IgD-negative memory B cell (primary cell): ENCODE data around the gene CBX3. TPM values are rescaled to one million over a fixed set of nuclear protein-coding genes. Genes with fewer than 3 reads are reported as not detected.
"Not testable (repeated sequence)": the region's sequence is repeated elsewhere in the genome, so short reads cannot be mapped to it uniquely, and the experiment has no call there.

ENCODE experiments used
- H3K27ac Mint-ChIP-seq, 3 donors: one replicate each; pipeline ENCODE4 v1.8.0; 2020 to 2022; ENCODE audit warnings: mild to moderate bottlenecking in 3 of 3, mixed read lengths in 3 of 3, moderate library complexity in 1 of 3
- H3K27me3 Mint-ChIP-seq: one replicate; pipeline ENCODE4 v1.8.0; 2021; ENCODE audit warnings: mixed read lengths
- H3K36me3 Mint-ChIP-seq: one replicate; pipeline ENCODE4 v1.8.0; 2020; ENCODE audit warnings: mild to moderate bottlenecking, mixed read lengths
- H3K4me1 Mint-ChIP-seq, 3 donors: one replicate each; pipeline ENCODE4 v1.8.0; 2020 to 2022; ENCODE audit warnings: mixed read lengths in 3 of 3, mild to moderate bottlenecking in 1 of 3
- H3K4me3 Mint-ChIP-seq, 4 donors: one replicate each; pipeline ENCODE4 v1.8.0; 2020 to 2022; ENCODE audit warnings: mild to moderate bottlenecking in 4 of 4, mixed read lengths in 4 of 4, moderate library complexity in 3 of 4
- H3K9me3 Mint-ChIP-seq, 3 donors: one replicate each; pipeline ENCODE4 v1.8.0; 2020 to 2021; ENCODE audit warnings: mixed read lengths in 3 of 3, mild to moderate bottlenecking in 1 of 3
- polyA plus RNA-seq: library from polyadenylated mRNA; unstranded; fragments of 300-500 nt; fragmentation: Illumina TruSeq; gene quantifications from one replicate; pipeline ENCODE4 v1.2.3, GENCODE V29; 2021

The CBX3 gene
- polyA plus RNA-seq, 1 donor from 2014 or later = 68.7 TPM

- Mint-ChIP-seq H3K4me1 (peaks cover 54 to 77% (median 61%) of the 10 kb centered on the region in 3 donors), H3K36me3 (peaks cover 5% of the 10 kb centered on the region), H3K9me3 (no peaks in the 10 kb centered on the region), H3K27me3 (no peaks in the 10 kb centered on the region), H3K27ac (no peak overlapping the region), H3K4me3 (no peak overlapping the region)
Measured at GRCh38 chr7:26189697-26190096, 11.8 kb upstream of the CBX3 start.

GRCh38 chr7:26190417-26190869 lies 11.1 kb upstream of the CBX3 start:
- Mint-ChIP-seq H3K27me3 (no peaks in the 10 kb centered on the region), H3K4me3 (peak overlapping the region in 1 of 4 donors; percentile 9)

GRCh38 chr7:26191233-26191973 lies 10.1 kb upstream of the CBX3 start:
- Mint-ChIP-seq H3K9me3 (no peaks in the 10 kb centered on the region), H3K4me1 (peaks cover 58 to 73% (median 61%) of the 10 kb centered on the region in 3 donors), H3K27me3 (no peaks in the 10 kb centered on the region), H3K36me3 (peaks cover 5% of the 10 kb centered on the region), H3K4me3 (peak overlapping the region in 1 of 4 donors; percentile 9), H3K27ac (peak overlapping the region in 1 of 3 donors; percentile 74)

More at GRCh38 chr7:26190417-26190869, 11.1 kb upstream of the CBX3 start:
- H3K4me1 Mint-ChIP-seq = peaks cover 58 to 73% (median 58%) of the 10 kb centered on the region in 3 donors
- H3K36me3 Mint-ChIP-seq = peaks cover 5% of the 10 kb centered on the region
- H3K9me3 Mint-ChIP-seq = no peaks in the 10 kb centered on the region
- peak overlapping the region in 1 of 3 donors; percentile 74 for H3K27ac Mint-ChIP-seq

DNA sequence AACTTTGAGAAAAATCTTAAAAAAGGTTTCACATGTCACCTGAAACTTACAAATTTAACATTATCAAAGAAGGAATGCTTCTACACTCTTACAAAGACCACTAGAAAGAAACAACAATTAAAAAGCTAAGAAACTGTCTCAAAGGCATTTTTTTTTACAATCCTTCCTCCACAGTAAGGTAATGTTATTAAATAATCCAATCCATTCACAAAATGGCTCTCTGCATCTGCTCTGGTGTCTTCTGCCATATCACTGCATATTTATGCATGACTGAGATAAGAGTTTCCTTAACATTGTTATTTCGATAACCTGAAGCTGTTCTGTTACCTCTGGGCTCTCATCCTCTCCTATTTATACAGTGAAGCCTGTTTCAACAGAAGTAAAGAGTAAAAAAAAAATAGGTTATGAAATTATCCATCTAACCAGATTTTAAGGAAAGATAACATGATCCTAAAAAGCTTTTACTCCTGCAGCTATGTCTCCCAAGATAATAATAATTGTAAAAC lies 9.5 kb upstream of the CBX3 start:
- H3K9me3 Mint-ChIP-seq = no peaks in the 10 kb centered on the region
- no peaks in the 10 kb centered on the region for H3K27me3 Mint-ChIP-seq
- peaks cover 5% of the 10 kb centered on the region for H3K36me3 Mint-ChIP-seq
- H3K4me1 Mint-ChIP-seq = peaks cover 57 to 75% (median 62%) of the 10 kb centered on the region in 3 donors
- peak overlapping the region; percentile 79 to 100 (median 86) for H3K27ac Mint-ChIP-seq
- peak overlapping the region; percentile 9 to 77 (median 61) for H3K4me3 Mint-ChIP-seq

DNA sequence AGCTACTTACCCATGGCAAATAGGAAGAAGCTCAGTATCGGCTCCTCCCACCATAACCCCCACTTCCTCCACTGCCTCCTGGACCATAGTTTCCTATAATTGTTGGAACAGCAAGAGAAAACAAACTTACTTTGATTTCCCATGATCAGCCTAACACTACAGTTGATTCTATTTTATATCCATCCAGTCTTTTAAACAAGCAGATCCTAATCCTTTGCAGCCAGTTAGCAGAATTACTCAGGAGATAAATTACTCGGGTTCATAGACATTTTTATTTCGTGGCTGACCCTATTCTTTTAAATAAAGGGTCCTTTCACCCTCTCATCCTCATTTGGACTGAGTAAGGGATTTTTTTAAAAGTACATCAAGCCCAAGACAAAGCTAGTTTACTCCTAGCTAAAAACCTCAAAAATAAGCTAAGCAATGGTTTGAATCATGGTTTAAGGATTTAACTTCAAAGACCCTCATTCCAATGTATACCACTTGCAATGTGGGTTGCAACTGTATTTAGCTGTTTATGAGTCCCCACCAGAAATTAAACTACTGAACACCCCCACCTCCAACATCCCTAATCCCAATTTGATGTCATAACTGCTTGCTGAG lies 9.0 kb upstream of the CBX3 start:
- Mint-ChIP-seq H3K27ac (peak overlapping the region; percentile 86 to 100 (median 95)), H3K4me3 (peak overlapping the region; percentile 57 to 77 (median 74)), H3K4me1 (peaks cover 55 to 74% (median 62%) of the 10 kb centered on the region in 3 donors), H3K27me3 (no peaks in the 10 kb centered on the region), H3K36me3 (peaks cover 8% of the 10 kb centered on the region), H3K9me3 (no peaks in the 10 kb centered on the region)

- H3K4me3 Mint-ChIP-seq = peak overlapping the region in 3 of 4 donors; percentile 61 to 82 (median 74)
Measured at GRCh38 chr7:26193432-26194207, 7.9 kb upstream of the CBX3 start.

DNA sequence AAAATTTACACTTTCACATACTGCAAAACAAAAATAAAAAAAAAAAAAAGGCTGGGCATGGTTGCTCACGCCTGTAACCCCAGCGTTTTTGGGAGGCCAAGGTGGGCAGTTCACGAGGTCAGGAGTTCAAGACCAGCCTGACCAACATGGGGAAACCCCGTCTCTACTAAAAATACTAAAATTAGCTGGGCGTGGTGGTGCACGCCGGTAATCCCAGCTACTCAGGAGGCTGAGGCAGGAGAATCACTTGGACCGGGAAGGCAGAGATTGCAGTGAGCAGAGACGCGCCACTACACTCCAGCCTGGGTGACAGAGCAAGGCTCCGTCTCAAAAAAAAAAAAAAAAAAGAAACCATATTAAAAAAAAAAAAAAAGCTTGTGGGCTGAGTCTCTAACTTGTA lies 6.8 kb upstream of the CBX3 start:
- not testable (repeated sequence) for H3K27me3 Mint-ChIP-seq, H3K9me3 Mint-ChIP-seq
- peak overlapping the region; percentile 86 to 100 (median 95) for H3K27ac Mint-ChIP-seq
- H3K4me3 Mint-ChIP-seq = peak overlapping the region; percentile 8 to 82 (median 60)
- H3K4me1 Mint-ChIP-seq = peaks cover 57 to 70% (median 62%) of the 10 kb centered on the region in 3 donors
- peaks cover 17% of the 10 kb centered on the region for H3K36me3 Mint-ChIP-seq

More at GRCh38 chr7:26193432-26194207, 7.9 kb upstream of the CBX3 start:
- Mint-ChIP-seq H3K4me1 (peaks cover 57 to 70% (median 66%) of the 10 kb centered on the region in 3 donors), H3K27ac (peak overlapping the region; percentile 86 to 100 (median 95)), H3K36me3 (peaks cover 12% of the 10 kb centered on the region), H3K27me3 (no peaks in the 10 kb centered on the region), H3K9me3 (no peaks in the 10 kb centered on the region)

DNA sequence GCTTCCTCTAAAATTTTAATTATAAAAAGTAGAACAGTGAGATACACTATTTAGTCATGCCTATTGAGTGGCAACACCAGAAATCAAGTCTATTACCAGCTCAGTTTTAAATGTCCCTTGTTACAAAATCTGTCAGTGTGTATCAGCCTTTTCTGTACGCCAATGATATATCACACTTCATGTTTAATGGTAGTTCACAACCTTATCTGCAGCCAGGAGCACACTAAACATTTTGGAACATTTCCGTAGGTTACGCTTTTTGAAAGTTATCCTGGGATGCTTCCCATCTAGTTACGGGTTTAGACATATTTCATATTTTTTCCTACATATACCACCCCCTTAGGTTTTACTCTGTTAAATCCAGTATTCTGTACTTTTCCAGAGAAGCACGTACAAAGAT lies 6.4 kb upstream of the CBX3 start:
- H3K27me3 Mint-ChIP-seq = no peaks in the 10 kb centered on the region
- H3K27ac Mint-ChIP-seq = peak overlapping the region in 2 of 3 donors; percentile 86 to 100
- H3K36me3 Mint-ChIP-seq = peaks cover 17% of the 10 kb centered on the region

DNA sequence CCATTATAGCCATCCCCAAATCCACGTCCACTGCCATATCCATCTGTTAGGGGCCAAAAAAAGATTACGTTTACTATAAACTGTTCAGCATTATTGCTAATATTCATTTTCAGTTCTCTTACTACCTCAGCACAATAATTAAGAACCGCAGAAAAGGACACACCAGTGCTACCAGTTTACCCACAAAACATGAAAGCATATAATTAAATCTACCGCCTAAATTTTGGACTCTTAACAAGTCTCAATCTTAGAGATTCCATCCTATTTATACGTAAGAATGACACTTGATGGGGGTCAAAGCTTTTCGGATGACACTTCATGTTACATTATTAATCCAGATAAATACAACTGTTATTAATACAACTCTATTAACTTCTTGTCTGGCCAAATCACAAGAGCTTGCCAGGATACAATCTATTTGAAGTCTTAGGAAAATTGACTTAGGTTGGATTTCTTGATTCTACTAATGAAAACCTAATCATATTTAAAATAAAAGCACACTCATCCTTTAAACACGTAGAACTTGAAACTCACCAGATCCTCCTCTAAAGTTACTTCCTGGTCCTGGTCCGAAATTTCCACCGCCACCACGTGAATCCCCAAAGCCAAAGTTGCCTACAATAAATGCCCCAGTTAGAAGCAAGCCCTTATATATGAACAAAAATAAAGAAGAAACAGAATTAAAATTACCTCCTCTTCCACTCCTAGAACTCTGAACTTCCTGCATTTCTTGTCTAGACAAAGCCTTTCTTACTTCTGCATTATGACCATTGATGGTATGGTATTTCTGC lies 5.5 kb upstream of the CBX3 start:
- H3K36me3 Mint-ChIP-seq = peaks cover 18% of the 10 kb centered on the region
- H3K27ac Mint-ChIP-seq = peak overlapping the region; percentile 57 to 100 (median 88)
- H3K27me3 Mint-ChIP-seq = no peaks in the 10 kb centered on the region

More for the DNA sequence above, 6.4 kb upstream of the CBX3 start:
- peak overlapping the region in 3 of 4 donors; percentile 39 to 98 (median 55) for H3K4me3 Mint-ChIP-seq
- peaks cover 0 to 2% (median 0%) of the 10 kb centered on the region in 3 donors for H3K9me3 Mint-ChIP-seq
- H3K4me1 Mint-ChIP-seq = peaks cover 57 to 71% (median 60%) of the 10 kb centered on the region in 3 donors

DNA sequence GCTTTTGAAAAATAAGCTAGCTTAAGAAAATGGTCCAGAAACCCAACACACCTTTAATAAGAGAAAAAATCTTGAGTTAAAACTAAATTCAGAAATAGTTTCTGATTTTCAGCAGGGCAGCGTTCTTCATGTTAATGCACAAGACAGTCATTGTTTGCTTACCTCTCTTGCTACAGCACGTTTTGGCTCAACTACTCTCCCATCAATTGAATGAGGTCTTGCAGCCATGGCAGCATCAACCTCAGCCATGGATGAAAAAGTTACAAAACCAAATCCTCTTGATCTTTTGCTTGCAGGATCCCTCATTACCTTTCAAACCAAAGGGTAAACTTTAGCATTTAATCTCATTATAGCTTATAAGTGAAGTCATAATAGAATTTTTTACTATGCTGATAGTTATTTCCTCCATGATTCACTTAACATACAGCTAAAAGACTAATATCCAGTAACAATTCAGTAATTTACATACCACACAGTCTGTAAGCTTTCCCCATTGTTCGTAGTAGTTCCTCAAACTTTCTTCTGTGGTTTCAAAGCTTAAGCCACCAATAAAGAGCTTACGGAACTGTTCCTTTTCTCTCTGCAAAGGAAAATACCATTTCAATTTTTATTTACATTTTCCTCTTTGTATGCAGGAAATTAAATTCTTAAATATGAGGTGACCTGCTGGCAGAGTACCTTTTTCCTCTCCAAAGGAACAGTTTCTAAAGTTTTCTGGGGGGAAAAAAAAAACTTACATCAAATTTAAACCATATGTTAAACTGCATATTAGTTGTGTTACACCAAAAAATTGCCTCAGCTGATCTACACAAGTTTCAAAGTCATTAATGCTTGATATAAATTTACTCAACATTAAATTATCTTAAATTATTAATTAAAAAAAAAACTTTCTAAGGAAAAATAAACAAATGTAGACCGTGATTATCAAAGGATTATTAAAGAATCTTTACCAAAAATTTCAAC lies 4.1 kb upstream of the CBX3 start:
- Mint-ChIP-seq H3K36me3 (peaks cover 18% of the 10 kb centered on the region), H3K4me3 (peak overlapping the region; percentile 98 to 100 (median 99)), H3K4me1 (peaks cover 45 to 64% (median 45%) of the 10 kb centered on the region in 3 donors), H3K27ac (peak overlapping the region; percentile 99 to 100 (median 100)), H3K27me3 (no peaks in the 10 kb centered on the region), H3K9me3 (peaks cover 0 to 2% (median 0%) of the 10 kb centered on the region in 3 donors)

More for the DNA sequence above, 5.5 kb upstream of the CBX3 start:
- peaks cover 51 to 71% (median 52%) of the 10 kb centered on the region in 3 donors for H3K4me1 Mint-ChIP-seq
- peak overlapping the region; percentile 75 to 100 (median 91) for H3K4me3 Mint-ChIP-seq
- H3K9me3 Mint-ChIP-seq = peaks cover 0 to 2% (median 0%) of the 10 kb centered on the region in 3 donors

DNA sequence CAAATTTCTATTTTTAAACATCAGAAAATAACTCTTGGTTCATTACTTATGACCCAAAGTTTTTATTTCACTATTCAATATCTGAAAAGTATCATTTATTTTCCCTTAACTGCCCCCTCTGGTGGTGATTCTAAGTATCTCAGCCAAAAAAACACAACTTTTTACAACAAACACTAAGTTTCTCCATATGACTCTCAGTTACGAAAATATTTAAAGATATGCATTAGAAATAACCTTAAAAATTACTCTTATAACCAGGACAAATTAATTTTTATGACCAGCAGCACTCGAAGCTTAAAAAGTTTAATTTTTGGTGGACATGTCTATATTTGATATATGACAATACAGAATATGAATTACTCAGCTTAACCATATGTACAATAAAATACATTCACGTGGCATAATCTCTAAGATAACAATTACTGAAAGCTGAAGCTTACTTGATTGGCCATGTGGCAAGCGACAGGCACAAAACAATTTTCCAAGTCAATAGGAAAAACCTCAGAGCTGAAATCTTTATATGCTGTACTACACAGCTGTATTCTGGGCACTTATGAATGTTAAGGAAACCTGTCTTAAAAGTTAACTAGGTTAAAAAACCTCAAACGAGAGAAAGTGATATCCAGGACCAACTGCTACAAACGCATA lies 3.3 kb upstream of the CBX3 start:
- Mint-ChIP-seq H3K36me3 (peaks cover 18% of the 10 kb centered on the region), H3K9me3 (peaks cover 0 to 2% (median 0%) of the 10 kb centered on the region in 3 donors), H3K4me3 (peak overlapping the region; percentile 98 to 100 (median 99)), H3K27me3 (no peaks in the 10 kb centered on the region), H3K27ac (peak overlapping the region; percentile 99 to 100 (median 100)), H3K4me1 (peaks cover 42 to 61% (median 43%) of the 10 kb centered on the region in 3 donors)

DNA sequence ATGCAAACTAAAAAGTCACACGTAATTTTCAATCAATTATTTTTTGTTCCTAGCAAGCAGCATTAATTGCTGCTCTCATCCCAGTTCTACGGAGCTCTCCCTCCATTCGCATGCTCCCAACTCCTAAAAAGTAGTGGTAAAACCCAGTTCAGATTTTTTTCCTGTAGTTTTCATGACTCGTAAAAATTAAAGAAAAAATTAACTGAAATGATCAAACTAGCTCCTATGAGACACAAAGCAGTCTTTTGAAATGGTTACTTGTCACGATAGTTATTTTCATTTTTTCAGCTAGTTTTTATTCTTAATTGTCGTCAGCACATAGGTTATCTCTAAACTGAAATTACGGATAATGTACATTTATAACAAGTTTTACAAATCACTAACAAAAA lies 2.8 kb upstream of the CBX3 start:
- H3K36me3 Mint-ChIP-seq = peaks cover 18% of the 10 kb centered on the region
- peaks cover 0 to 2% (median 0%) of the 10 kb centered on the region in 3 donors for H3K9me3 Mint-ChIP-seq
- peak overlapping the region; percentile 98 to 100 (median 99) for H3K4me3 Mint-ChIP-seq
- peak overlapping the region; percentile 99 to 100 (median 100) for H3K27ac Mint-ChIP-seq
- no peaks in the 10 kb centered on the region for H3K27me3 Mint-ChIP-seq
- peaks cover 43 to 59% (median 44%) of the 10 kb centered on the region in 3 donors for H3K4me1 Mint-ChIP-seq
